HG02852 (cell line): ENCODE measurements around the gene ANKS3.

Experiments used
- ATAC-seq: cut with Tn5 transposase; IDR thresholded peaks from one replicate; pipeline ENCODE4 v1.9.1; 2021; ENCODE audit warnings: mild to moderate bottlenecking, moderate library complexity; ENCODE audit not compliant: unreplicated experiment

Gene ANKS3

DNA sequence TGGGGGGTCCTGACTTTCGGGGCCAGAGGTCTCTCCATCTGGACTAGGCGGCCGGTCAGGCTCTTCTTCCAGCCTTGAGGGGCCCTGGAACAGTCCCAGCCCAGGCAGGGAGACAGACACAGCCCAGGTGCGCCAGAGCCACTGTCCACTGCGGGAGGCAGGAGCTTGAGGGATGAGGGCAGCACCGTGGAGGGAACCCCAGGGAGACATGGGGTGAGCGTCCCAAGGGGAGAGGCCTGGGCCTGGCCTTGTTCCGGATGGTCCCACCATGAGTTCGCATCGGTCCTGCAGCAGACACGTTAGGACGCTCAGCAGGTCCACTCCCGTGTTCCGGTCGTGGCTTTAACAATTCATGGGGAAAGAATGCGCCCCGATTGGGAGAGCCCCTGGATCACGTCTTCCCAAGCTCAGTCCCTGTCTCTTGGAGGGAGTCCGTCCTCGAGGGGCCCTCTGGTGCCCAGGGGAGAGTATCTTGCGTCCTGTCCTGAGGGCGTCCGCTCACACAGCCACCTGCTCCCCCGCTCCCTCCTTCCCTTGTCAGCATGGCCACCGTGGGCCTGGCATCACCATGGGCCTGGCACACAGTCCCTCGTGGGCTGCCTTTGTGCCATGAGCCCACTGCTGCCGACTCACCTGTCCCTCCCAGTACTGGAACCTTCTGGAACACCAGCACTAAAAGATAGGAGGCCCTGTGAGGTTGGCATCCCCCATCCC, 47.4 kb downstream of the ANKS3 start:
- ATAC-seq: no peak

DNA sequence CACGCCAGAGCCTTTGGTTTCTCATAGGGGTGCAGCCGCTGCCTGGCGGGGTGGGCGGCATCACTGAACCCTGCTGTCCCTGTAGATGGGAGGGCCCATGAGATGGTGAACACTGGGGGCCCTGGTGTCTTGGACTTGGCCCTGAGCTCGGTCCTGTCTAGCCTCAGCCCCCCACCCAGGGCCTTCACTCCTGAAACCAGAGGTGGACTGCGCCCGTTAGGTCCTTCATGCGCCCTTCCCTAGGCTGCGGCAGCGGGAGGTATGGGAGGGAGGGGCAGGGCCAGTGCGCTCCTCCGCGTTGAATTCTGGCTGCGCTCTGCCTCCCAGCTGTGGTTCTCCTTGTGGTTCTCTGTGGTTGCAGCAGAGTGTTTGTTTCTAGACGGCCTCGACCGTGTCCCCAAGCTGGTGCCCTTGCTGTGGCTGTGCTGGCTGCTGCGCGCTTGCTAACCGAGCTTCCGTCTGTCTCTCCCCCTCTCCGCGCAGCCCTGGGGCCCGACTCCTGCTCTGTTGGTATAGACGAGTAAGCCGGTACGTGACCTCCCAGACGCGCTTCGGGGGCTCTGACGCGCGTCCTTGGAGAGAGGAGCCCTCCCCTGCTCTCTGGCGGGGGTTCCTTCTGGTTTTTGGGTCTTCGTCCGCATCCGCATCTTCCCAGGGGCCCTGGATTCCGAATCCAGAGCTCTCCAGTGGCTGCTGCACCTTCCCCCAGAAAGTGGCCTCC, 48.1 kb downstream of the ANKS3 start:
- ATAC-seq: no peak

GRCh38 chr16:4685292-4685691, 48.8 kb downstream of the ANKS3 start:
- ATAC-seq: no peak

GRCh38 chr16:4684763-4685162, 49.3 kb downstream of the ANKS3 start:
- no peak for ATAC-seq

- ATAC-seq: no peak
These were observed 49.9 kb downstream of the ANKS3 start for GRCh38 chr16:4684058-4684715.

GRCh38 chr16:4683255-4684057, 50.6 kb downstream of the ANKS3 start:
- ATAC-seq: no peak

GRCh38 chr16:4682616-4683254, 51.3 kb downstream of the ANKS3 start:
- ATAC-seq: no peak

DNA sequence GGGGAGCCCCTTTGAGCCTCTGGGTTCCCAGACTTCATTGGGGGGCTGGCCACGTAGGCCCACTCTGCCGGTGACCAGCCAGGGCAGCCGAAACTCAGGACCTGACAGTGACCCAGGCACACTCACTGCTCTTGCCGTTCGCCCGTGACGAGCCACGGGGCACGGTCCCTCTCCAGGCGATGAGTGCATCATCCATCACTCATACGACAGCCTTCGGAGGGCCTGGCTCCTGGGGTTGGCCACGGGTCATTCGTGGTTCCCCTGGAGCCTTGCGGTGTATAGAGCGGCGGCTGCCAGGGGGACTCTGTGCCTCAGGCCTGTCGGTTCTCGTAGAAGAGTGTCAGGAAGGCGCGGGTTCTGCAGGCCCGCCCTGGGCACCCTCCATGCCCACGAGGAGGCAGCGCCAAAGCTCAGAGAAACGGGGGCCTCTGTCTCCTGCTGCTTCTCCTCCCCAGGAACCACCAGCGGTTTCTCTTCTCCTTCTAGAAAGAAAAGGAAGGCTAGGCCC, 51.9 kb downstream of the ANKS3 start:
- ATAC-seq: no peak

DNA sequence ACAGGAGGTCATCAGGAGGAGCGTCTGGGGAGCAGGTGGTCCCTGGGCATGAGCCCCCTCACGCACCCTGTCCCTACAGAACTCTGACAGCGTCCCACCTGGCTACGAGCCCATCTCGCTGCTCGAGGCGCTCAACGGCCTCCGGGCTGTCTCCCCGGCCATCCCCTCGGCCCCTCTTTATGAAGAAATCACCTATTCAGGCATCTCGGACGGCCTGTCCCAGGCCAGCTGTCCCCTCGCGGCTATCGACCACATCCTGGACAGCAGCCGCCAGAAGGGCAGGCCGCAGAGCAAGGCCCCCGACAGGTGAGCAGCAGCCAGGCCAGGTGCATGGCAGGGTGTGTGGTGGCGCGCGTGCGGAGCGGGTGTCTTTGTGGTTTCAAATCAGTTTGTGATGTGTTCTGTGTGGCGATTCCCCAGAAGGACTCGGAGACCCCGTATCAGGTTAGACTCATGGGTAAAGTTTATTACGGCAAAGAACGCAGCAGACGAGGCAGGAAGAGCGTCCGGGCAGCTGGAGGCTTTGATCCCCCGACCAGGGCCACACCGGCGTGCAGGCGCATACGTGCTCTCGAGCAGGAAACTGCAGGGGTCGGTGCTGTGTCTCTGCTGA, 52.5 kb downstream of the ANKS3 start:
- ATAC-seq: no peak

DNA sequence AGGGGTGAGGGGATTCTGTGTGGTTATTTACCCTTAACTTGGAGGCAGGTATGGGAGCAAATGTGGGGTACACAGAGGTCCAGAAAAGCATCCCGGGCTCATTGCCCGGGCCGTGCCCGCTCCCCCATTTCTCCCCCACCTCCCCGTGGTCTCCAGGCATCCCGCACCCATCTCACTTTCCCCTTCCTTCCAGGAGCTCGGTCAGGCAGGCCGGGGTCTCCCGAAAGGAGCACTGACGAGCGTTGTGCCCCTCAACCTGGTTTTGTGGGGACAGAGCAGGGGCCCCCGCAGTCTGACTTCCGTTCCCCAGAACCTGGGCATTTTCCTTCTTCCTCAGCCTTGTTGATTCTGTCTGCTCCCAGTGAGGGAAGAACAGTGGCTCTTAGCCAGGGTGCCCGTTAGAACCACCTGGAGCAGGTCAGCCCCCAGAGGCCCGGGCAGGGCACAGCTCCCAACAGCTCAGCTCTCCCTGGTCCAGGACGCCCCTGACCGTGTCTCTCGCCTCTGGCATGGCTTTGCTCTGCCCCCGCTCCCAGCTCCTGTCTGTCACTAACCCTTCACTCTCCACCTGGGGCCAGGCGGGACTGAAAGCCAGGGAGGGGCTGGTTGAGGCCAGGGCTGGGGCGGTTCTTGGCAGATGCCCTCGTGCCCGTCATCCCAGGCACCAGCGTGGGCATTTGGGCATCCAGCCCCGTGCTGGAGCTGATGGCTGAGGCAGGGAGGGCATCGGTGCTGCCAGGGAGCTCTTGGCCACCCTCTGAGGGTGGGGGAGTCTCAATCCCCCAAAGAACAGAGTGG, 53.2 kb downstream of the ANKS3 start:
- no peak for ATAC-seq

- ATAC-seq: no peak
These were observed 54.0 kb downstream of the ANKS3 start for GRCh38 chr16:4679850-4680636.

DNA sequence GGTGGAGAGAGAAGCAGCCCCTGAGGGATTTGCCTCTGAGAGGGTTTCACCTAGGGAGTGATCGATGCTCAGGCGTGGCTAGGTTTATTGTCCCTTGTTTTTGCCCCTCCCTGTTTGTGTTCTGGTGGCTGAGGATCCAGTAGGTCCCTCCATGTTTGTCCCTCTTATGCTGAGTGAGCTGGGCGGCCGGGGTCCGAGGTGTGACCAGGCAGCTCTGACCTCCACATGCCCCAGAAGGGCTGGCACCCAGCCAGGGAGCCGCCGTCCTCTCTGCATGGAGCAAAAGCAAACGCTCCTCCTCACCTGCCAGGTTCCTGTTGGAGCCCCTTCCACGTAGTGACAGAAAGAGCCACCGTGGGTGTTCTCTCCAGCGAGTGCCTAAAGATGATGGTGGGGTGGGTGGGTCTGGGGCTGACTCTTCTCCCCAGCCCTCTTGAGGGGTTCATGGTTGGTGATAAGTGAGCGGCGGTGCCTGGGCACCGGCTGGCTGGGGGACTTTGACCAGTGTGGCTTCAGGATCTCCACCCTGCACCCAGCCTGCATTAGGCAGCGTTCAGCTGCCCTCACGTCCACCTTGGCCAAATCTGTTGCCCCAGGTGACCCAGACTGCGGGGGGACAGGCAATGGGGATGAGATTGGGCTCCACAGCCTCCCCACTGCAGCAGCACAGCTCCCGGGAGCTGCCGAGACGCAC, 54.8 kb downstream of the ANKS3 start:
- ATAC-seq: no peak

GRCh38 chr16:4678596-4678995, 55.5 kb downstream of the ANKS3 start:
- no peak for ATAC-seq

DNA sequence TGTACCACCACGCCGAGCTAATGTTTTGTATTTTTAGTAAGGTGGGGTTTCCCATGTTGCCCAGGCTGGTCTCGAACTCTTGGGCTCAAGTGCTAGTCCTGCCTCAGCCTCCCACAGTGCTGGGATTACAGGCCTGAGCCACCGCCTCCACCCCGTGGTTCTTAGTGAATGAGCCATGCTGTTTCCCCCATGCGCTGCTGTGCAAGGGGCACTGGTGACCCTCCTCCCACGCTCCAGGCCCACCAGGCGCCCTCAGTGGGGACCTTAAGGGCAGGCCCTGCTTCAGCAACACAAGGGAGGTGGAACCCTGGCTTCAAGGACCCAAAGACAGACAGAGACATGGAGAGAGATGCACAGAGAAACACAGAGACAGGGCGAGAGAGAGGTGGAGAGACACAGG, 56.1 kb downstream of the ANKS3 start:
- no peak for ATAC-seq

- no peak for ATAC-seq
These were observed 56.7 kb downstream of the ANKS3 start for GRCh38 chr16:4677390-4677789.

GRCh38 chr16:4676831-4677230, 57.2 kb downstream of the ANKS3 start:
- no peak for ATAC-seq

DNA sequence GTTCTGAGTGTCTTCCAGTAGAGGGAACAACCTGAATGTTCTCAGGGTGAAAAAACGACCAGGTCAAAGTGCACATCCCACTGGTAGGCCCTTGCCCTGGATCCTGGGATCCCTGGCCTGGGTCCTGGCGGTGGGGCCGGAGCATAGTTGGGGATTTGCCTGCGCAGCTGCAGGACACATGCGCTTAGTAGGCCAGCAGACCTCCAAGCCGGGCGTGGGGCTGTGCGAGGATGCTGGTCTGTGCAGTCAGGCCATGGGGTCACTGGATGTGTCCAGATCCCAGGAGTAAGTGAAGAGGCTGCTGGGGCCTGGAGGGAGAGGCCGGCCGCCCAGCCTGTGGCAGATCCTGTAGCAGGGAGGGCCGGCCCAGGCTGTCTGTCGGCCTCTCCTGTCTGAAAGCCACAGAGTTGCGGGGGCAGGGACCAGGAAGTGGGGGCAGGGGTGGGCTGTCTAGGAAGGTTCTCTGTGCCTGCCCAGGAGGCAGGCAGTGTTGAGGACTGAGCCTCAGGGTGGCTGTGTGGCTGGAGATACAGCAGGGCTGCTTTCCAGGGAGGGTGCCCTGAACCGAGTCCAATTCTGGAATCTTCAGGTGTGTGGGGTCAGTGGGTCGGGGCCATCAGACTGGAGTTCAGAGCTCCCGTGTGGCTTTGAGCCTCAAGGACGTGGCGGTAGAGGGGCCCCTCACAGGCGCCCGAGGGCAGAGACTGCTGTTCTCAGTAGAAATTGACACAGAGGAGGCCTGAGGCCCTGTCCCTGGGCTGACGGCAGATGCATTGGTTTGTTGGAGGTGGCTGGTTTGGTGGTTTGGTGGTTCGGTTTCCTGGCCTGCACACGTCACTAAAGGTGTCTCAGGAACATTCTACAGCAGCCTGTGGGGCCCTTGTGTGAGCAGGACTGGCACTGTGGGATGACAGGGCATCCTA, 57.9 kb downstream of the ANKS3 start:
- no peak for ATAC-seq
